Amniotic epithelial cell (primary cell): Measurements from ENCODE around the gene LRP2.

Source experiments
- DNase-seq: peaks from one replicate; pipeline ENCODE4 v3.0.0-alpha.2; 2010; ENCODE audit warnings: low read depth

Gene LRP2

GRCh38 chr2:169119851-169120250 lies 242.5 kb downstream of the LRP2 start:
- DNase-seq = no peak

- no peak for DNase-seq
Observed at GRCh38 chr2:169119123-169119760, 243.1 kb downstream of the LRP2 start.

DNA sequence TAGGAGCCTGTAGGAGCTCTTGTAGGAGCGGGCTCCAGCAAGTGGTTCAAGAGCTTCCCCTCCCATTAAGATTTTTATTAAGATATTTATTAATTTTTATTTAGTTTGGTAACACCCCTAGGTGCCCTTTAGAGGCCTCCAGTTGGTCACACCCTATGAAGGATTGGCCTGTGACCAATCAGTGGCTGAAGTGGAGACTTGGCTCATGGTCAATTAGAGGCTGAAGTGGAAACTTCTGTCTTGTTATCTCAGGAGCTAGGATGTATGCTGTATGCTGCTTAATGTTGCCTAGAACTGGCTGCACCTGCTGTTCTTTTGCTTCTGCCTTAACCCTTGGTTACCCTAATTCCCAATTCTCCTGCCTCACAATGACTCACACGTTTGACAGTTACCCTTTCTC lies 244.3 kb downstream of the LRP2 start:
- no peak for DNase-seq

- DNase-seq = no peak
Observed at GRCh38 chr2:169116993-169117392, 245.3 kb downstream of the LRP2 start.

DNA sequence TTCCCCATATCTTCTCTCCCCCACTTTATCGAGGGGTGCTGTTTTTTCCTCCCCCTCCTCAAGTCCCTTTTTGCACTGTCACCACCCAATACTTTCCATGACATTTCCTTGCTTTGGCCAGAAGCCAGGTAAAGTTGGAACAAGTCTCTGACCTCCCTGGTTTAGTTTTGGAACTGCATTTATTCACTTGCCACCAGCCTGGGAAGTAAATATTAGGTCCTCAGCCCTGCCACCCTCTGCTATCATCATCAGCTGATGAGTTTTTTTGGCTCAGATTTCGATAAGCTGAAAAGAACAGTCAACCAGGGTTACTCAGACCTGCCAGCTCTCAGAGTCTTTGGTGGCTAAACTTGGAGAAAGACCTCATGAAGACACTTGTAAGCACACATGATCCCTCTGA lies 246.0 kb downstream of the LRP2 start:
- DNase-seq = no peak

GRCh38 chr2:169114056-169114455 lies 248.3 kb downstream of the LRP2 start:
- peak; percentile 68 for DNase-seq

- DNase-seq = no peak
Observed at GRCh38 chr2:169112841-169113240, 249.5 kb downstream of the LRP2 start.

DNA sequence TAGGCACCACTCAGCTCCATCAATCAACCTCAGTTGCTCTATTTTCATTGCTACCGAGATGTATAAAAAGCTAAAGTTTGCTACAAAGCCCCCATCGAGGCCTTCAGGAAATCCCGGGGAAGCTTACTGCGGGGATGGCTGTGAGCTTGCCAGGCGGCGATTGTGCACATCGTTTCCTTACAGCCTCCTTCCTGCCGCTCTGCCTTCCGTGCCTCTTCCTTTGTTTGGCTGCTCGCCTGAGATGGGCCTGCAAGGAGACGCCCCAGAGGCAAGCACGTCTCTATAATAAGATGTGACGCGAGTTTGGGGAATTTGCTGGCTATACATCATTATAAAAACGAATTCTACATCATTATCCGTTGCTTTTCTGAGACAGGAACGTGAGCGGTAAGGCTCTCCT lies 251.4 kb downstream of the LRP2 start:
- no peak for DNase-seq

DNA sequence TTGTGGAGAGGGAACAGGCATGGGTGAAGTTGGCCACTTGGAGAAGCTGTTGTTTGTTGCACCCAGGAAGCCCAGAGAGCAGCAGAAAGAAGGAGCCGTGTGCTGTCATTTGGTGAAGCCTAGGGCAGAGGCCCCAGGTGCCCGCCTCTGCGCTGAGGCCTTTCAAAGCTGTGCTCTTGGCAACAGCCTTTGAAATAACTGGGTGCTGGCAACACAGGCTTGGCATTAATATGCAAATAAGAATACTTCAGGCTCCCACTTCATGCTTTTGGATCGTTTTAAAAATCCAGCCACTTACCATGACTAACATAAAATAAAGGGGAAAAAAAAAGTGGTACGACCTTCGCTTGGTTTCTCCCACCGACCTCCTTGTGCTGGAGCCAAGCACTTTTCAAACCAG lies 251.9 kb downstream of the LRP2 start:
- DNase-seq = no peak

GRCh38 chr2:169109502-169110409 lies 252.6 kb downstream of the LRP2 start:
- peak; percentile 59 for DNase-seq

- peak; percentile 37 for DNase-seq
Observed at GRCh38 chr2:169108099-169108884, 254.0 kb downstream of the LRP2 start.

- no peak for DNase-seq
Observed at GRCh38 chr2:169107645-169108044, 254.7 kb downstream of the LRP2 start.

DNA sequence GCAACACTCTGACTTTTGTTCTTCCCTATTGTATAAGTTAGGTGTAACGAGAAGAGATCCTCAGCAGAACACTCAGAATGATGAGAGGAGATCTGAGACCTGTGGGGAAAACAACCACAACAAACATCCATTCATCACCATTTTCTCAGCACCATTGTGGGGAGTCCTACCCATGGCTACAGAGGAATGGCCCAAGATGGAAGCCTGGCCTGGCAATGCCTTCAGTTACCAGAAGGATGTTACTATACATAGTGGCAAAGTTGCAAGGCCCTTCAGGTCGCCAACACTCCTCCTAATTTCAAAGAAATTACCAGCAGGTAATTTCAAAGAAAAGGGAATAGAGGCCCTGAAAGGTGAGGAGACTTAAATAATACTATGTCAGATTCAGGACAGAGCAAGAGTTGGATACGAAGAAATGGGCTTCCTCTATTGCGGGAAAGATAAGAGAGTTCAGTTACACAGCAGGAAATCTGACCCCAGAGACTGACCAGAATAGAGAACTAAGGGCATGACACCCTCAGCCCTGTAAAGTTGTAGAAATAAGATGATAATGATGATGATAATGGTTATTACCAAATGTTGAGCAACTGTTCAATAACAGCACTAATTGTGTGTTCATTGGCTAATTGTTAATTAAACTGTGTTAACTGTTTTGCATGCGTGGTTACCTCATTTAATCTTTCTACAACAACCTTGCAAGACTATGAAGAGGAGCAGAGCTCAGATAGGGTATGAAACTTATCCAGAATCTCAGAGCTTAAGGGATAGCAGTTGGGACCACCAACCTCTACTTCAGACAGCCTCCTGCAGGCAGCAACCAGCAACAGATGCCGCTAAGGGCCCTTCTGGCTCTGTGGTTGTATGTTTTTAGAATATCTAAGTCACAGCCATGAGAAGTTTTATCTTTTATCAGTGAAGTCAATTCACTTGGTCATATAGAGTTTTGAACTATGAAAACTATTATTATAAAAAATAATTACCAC lies 255.5 kb downstream of the LRP2 start:
- DNase-seq = no peak

DNA sequence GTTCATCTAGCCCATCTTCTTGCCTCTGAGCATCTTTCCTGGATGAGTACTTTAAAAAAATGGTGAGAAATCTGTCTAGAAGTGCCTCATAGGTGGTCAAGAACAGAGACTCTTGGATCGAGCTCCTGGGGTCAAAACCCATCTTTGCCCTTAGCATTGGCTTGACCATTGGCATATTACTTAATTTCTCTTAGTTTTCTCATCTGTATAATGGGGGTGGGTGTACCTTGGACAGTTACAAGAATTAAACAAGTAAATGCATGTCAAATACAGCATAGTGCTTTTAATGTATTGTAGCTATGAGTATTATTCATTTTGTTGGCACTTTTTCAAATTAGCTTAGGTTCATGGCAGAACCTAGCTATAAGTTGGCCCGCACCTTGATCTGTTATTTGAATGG lies 256.2 kb downstream of the LRP2 start:
- no peak for DNase-seq

DNA sequence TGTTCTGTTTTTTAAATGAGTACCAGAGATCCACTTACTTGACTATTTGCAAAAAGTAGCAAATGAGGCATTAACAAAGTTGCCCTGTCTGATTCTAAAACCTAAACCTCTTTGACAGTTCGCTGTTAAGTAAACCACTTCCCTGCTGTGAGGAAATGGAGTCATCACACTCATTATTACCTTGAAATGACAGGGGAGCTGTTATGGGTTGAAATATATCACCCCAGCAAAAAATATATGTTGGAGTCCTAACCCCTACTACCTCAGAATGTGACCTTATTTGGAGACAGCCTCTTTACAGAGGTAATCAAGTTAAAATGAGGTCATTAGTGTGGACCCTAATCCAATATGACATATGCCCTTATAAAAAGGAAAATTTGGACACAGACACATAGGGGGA lies 256.9 kb downstream of the LRP2 start:
- no peak for DNase-seq

- DNase-seq = no peak
Observed at GRCh38 chr2:169104848-169105247, 257.5 kb downstream of the LRP2 start.

DNA sequence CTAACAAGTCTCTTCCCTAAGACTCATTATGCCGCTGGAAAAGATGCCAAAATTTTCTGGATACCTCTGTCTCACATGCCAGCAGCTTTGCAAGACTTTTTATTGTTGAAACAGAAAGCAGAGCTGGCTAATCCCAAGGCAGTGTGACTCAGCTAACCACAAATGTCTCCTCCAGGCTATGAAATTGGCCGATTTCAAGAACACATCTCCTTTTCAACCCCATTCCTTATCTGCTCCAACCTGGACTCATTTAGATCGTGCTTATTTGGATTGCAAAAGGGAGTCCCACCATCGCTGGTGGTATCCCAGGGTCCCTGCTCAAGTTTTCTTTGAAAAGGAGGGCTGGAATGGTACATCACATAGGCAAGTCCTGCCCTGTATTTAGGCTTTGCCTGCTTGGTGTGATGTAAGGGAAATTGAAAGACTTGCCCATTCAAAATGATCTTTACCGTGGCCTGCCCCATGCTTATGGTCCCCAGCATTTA lies 266.7 kb downstream of the LRP2 start:
- peak; percentile 95 for DNase-seq

GRCh38 chr2:169094676-169095075 lies 267.7 kb downstream of the LRP2 start:
- DNase-seq = no peak

GRCh38 chr2:169093535-169093934 lies 268.8 kb downstream of the LRP2 start:
- no peak for DNase-seq

DNA sequence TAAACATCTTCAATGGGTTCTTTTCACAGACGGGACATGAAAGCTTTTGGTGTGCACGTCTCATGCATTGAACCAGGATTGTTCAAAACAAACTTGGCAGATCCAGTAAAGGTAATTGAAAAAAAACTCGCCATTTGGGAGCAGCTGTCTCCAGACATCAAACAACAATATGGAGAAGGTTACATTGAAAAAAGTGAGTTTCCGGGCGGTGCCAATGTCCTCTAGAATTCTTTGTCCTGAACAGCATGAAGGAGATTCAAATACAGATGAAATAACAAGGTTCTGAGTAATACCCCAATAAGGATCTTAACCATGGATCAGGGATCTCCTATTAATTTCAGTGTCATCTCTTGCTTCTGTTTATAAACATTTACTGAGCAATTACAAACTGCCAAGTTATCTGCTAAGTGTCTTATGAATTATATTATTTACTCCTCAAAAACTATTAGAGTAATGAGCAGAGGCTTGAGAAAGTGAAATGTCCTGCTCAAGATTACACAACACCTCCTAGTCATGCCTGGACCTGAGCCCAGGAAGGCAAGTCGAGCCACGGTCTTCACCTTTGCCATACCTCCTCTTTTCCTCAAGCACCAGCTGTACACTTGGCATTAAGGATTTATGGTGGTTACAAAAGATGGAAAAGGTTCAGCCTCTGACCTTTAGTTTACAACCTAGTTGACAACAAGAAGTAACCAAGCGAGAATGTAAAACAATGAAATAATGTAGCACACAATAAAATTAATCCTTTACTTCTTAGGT lies 270.4 kb downstream of the LRP2 start:
- peak; percentile 90 for DNase-seq

DNA sequence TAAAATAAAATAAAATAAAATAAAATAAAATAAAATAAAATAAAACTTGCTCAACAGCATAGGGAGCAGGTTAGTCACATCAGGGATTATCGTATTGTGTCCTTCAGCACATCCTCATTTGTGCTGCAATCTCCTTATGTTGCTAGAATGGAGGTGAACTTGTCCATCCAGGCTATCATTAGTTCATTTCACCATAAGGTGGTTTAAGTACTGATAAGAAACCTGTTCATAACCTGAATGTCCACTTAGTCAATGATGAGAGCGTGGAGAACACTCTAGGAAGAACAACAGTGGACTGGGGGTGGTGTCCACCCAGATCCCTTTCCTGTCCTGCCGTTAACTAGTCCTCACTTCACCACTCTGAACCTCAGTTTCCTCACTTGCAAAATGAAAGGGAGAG lies 271.1 kb downstream of the LRP2 start:
- DNase-seq = no peak
